ENCODE data around the gene CERS6.
A peak's percentile ranks its signal among the peaks of the same experiment; 100 is the strongest.

Gene CERS6

DNA sequence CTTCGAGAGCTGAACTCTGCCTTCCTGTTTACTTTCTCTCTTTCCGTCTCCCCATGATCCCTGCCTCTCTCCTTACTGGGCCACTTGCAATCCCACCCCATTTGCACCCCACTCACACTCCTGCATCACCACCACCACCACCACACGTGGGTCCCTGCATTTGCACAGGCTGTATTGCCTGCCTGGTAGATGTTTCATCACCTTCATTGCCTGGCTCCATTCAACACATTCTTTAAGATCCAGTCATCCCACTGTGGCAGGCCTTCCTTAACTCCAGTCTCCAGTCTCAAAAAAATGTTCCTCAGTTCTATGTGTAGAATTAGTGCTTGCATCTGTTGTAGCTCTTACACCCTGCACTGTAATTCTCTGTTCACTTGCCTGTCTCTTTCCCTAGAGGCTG is 360.3 kb downstream of the CERS6 start:
- Histone ChIP-seq H4K91ac (ENCODE audit: low read depth, low read length, poor library complexity) (no peak overlapping the region), H4K8ac (ENCODE audit: low read depth, low read length) (no peak overlapping the region), H3K4me1 (ENCODE audit: control insufficient read depth in 2 of 2, insufficient read depth in 1 of 2, low read depth in 1 of 2, low read length in 2 of 2) (peaks cover 2% of the 10 kb centered on the region in 2 donors), H3K9ac (ENCODE audit: low read depth, low read length, poor library complexity) (no peak overlapping the region), H3K27me3 (ENCODE audit: control insufficient read depth in 3 of 3, insufficient read depth in 3 of 3, low read depth in 1 of 3, low read length in 3 of 3) (no peaks in the 10 kb centered on the region), H3K36me3 (replicated peaks in 1 of 2; ENCODE audit: control insufficient read depth in 2 of 2, insufficient read depth in 2 of 2, low read length in 2 of 2) (no peaks in the 10 kb centered on the region), H2BK15ac (ENCODE audit: low read length) (no peak overlapping the region), H2AFZ (ENCODE audit: low read length) (no peak overlapping the region), H3K79me1 (ENCODE audit: low read depth, low read length) (no peaks in the 10 kb centered on the region), H2BK5ac (ENCODE audit: low read length) (no peak overlapping the region), H3K23ac (ENCODE audit: low read depth, low read length, poor library complexity) (no peak overlapping the region), H3K4me3 (ENCODE audit: low read length in 2 of 2) (no peak overlapping the region), H3K27ac (replicated peaks; ENCODE audit: low read length) (no peak overlapping the region), H3K4ac (ENCODE audit: low read length) (no peak overlapping the region), H2AK5ac (ENCODE audit: low read depth, low read length) (no peak overlapping the region), H3K18ac (ENCODE audit: low read length) (no peak overlapping the region), H2BK12ac (ENCODE audit: low read length) (no peak overlapping the region), H3K14ac (ENCODE audit: low read length) (no peak overlapping the region), H3K4me2 (ENCODE audit: insufficient read depth, low read length, poor library complexity, severe bottlenecking) (no peak overlapping the region), H2BK120ac (ENCODE audit: low read depth, low read length) (no peak overlapping the region), H3K9me3 (replicated peaks in 1 of 2; ENCODE audit: control insufficient read depth in 2 of 2, insufficient read depth in 1 of 2, low read depth in 1 of 2, low read length in 2 of 2) (no peaks in the 10 kb centered on the region)
- WGBS, 2 donors (ENCODE audit: extremely low coverage in 2 of 2, insufficient read length in 2 of 2, insufficient replicate concordance in 1 of 2) = no CpG with 5 or more reads among the region's 3 CpGs
- no peak for DNase-seq (ENCODE audit: low spot score)

DNA sequence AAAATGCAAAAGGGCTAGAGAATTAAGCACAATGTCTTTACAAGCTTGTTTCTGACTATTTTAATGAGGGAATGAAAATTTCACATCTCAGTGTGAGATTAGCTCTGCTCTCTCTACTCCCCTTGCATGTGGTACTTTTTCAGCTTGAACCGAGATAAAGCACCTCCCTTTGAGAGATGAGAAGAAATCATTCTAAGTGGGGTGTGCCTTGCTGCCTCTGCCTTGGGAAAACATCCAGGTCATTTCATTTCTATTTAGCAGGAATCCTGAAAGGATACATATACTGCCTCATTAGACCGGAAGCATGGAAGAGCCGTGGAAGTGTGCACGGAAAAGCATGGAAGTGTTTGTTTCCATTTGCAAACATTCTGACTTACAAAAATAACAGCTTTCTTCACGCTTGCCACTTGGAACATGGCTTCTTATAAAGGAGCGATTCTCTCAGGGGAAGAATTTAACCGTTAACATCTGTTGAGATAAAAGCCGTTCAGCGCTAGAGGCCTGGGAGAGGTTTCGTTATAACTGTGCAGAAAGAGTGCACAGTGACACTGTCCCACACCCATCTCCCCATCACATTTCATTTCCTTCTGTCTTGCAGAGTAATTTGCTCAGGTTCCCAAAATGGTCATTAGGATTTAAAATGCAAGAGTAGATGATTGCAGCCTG is 363.1 kb downstream of the CERS6 start:
- Histone ChIP-seq H3K4me3 (ENCODE audit: low read length in 2 of 2) (no peak overlapping the region), H2BK120ac (ENCODE audit: low read depth, low read length) (no peak overlapping the region), H3K4me1 (ENCODE audit: control insufficient read depth in 2 of 2, insufficient read depth in 1 of 2, low read depth in 1 of 2, low read length in 2 of 2) (peaks cover 2% of the 10 kb centered on the region in 2 donors)

DNA sequence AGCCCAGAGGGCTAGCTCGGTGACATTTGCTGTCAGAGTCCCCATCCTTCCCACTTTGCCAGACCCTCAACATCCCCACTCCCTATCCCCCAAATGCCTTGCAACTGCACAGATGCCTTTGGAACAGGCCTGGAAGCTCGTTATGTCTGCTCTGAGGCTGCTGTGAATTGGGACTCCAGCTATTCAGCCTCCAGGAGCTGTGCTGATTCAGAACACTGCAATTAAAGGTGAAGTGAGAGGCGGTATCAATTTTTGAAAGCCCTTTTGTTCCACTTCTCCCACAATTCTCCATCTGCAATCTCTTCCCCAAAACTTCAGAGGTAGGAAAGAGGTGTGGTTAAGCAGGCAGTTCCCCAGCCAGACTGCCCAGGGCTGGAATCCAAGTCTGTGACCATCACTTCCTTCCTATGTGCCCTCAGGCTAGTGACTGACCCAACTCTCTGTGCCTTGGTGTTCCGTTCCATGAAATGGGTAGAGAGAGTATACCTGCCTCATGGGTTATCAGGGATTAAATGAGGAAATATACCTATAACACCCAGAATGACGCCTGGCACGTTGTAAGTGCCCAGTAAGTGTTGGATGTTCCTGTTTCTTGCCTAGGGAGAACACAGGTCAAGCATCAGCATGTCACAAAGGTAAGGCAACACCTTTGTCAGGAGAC is 363.9 kb downstream of the CERS6 start:
- Histone ChIP-seq H4K8ac (ENCODE audit: low read depth, low read length) (no peak overlapping the region), H3K79me1 (ENCODE audit: low read depth, low read length) (no peaks in the 10 kb centered on the region), H2AFZ (ENCODE audit: low read length) (no peak overlapping the region), H3K14ac (ENCODE audit: low read length) (no peak overlapping the region), H3K9me3 (replicated peaks in 1 of 2; ENCODE audit: control insufficient read depth in 2 of 2, insufficient read depth in 1 of 2, low read depth in 1 of 2, low read length in 2 of 2) (no peaks in the 10 kb centered on the region), H3K27ac (replicated peaks; ENCODE audit: low read length) (no peak overlapping the region), H2BK12ac (ENCODE audit: low read length) (no peak overlapping the region), H2BK120ac (ENCODE audit: low read depth, low read length) (no peak overlapping the region), H3K9ac (ENCODE audit: low read depth, low read length, poor library complexity) (no peak overlapping the region), H3K27me3 (ENCODE audit: control insufficient read depth in 3 of 3, insufficient read depth in 3 of 3, low read depth in 1 of 3, low read length in 3 of 3) (no peaks in the 10 kb centered on the region), H4K91ac (ENCODE audit: low read depth, low read length, poor library complexity) (no peak overlapping the region), H2BK15ac (ENCODE audit: low read length) (no peak overlapping the region), H2BK5ac (ENCODE audit: low read length) (no peak overlapping the region), H3K4me3 (ENCODE audit: low read length in 2 of 2) (no peak overlapping the region), H3K4me2 (ENCODE audit: insufficient read depth, low read length, poor library complexity, severe bottlenecking) (no peak overlapping the region), H3K18ac (ENCODE audit: low read length) (no peak overlapping the region), H3K23ac (ENCODE audit: low read depth, low read length, poor library complexity) (no peak overlapping the region), H3K4ac (ENCODE audit: low read length) (no peak overlapping the region), H3K4me1 (ENCODE audit: control insufficient read depth in 2 of 2, insufficient read depth in 1 of 2, low read depth in 1 of 2, low read length in 2 of 2) (peaks cover 1 to 2% of the 10 kb centered on the region in 2 donors), H3K36me3 (replicated peaks in 1 of 2; ENCODE audit: control insufficient read depth in 2 of 2, insufficient read depth in 2 of 2, low read length in 2 of 2) (no peaks in the 10 kb centered on the region), H2AK5ac (ENCODE audit: low read depth, low read length) (no peak overlapping the region)
- no CpG with 5 or more reads among the region's 6 CpGs for WGBS, 2 donors (ENCODE audit: extremely low coverage in 2 of 2, insufficient read length in 2 of 2, insufficient replicate concordance in 1 of 2)
- DNase-seq (ENCODE audit: low spot score) = no peak

More for the DNA sequence above, 363.1 kb downstream of the CERS6 start:
- Histone ChIP-seq H2AK5ac (ENCODE audit: low read depth, low read length) (no peak overlapping the region), H3K4me2 (ENCODE audit: insufficient read depth, low read length, poor library complexity, severe bottlenecking) (no peak overlapping the region), H2BK12ac (ENCODE audit: low read length) (no peak overlapping the region), H3K9me3 (replicated peaks in 1 of 2; ENCODE audit: control insufficient read depth in 2 of 2, insufficient read depth in 1 of 2, low read depth in 1 of 2, low read length in 2 of 2) (no peaks in the 10 kb centered on the region), H3K18ac (ENCODE audit: low read length) (no peak overlapping the region), H4K8ac (ENCODE audit: low read depth, low read length) (no peak overlapping the region), H3K14ac (ENCODE audit: low read length) (no peak overlapping the region), H3K23ac (ENCODE audit: low read depth, low read length, poor library complexity) (no peak overlapping the region), H2AFZ (ENCODE audit: low read length) (peak overlapping the region; percentile 42), H3K4ac (ENCODE audit: low read length) (no peak overlapping the region), H4K91ac (ENCODE audit: low read depth, low read length, poor library complexity) (no peak overlapping the region), H3K27ac (replicated peaks; ENCODE audit: low read length) (no peak overlapping the region), H3K36me3 (replicated peaks in 1 of 2; ENCODE audit: control insufficient read depth in 2 of 2, insufficient read depth in 2 of 2, low read length in 2 of 2) (no peaks in the 10 kb centered on the region), H2BK15ac (ENCODE audit: low read length) (no peak overlapping the region), H3K9ac (ENCODE audit: low read depth, low read length, poor library complexity) (no peak overlapping the region), H3K27me3 (ENCODE audit: control insufficient read depth in 3 of 3, insufficient read depth in 3 of 3, low read depth in 1 of 3, low read length in 3 of 3) (no peaks in the 10 kb centered on the region), H2BK5ac (ENCODE audit: low read length) (no peak overlapping the region), H3K79me1 (ENCODE audit: low read depth, low read length) (no peaks in the 10 kb centered on the region)
- WGBS, 2 donors (ENCODE audit: extremely low coverage in 2 of 2, insufficient read length in 2 of 2, insufficient replicate concordance in 1 of 2) = no CpG with 5 or more reads among the region's 10 CpGs
- no peak for DNase-seq (ENCODE audit: low spot score)

DNA sequence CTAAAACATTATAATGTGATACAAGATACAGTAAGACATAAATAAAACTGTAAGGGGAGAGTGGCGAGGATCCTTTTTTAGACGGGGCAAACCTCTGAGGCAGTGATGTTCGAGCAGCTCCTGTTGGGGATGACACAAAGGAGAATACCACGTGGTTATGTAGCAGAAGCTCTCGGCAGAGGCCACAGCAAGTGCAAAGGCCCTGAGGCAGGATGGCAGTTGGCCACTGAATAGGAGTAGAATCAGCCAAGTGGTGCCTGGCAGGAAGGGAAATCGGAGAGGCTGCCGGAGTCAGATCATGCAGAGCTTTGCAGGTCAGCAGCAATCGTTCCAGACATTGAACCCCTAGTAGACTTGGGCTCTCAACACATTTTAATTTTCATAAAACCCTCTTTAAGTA is 365.5 kb downstream of the CERS6 start:
- Histone ChIP-seq H2BK15ac (ENCODE audit: low read length) (no peak overlapping the region), H4K8ac (ENCODE audit: low read depth, low read length) (no peak overlapping the region), H2AFZ (ENCODE audit: low read length) (no peak overlapping the region), H2BK120ac (ENCODE audit: low read depth, low read length) (no peak overlapping the region), H3K4me3 (ENCODE audit: low read length in 2 of 2) (no peak overlapping the region), H3K9ac (ENCODE audit: low read depth, low read length, poor library complexity) (no peak overlapping the region), H3K4me2 (ENCODE audit: insufficient read depth, low read length, poor library complexity, severe bottlenecking) (no peak overlapping the region), H3K27me3 (ENCODE audit: control insufficient read depth in 3 of 3, insufficient read depth in 3 of 3, low read depth in 1 of 3, low read length in 3 of 3) (no peaks in the 10 kb centered on the region), H3K4me1 (ENCODE audit: control insufficient read depth in 2 of 2, insufficient read depth in 1 of 2, low read depth in 1 of 2, low read length in 2 of 2) (peaks cover 2 to 4% of the 10 kb centered on the region in 2 donors), H3K23ac (ENCODE audit: low read depth, low read length, poor library complexity) (no peak overlapping the region), H2BK12ac (ENCODE audit: low read length) (no peak overlapping the region), H3K79me1 (ENCODE audit: low read depth, low read length) (no peaks in the 10 kb centered on the region), H3K36me3 (replicated peaks in 1 of 2; ENCODE audit: control insufficient read depth in 2 of 2, insufficient read depth in 2 of 2, low read length in 2 of 2) (no peaks in the 10 kb centered on the region), H3K9me3 (replicated peaks in 1 of 2; ENCODE audit: control insufficient read depth in 2 of 2, insufficient read depth in 1 of 2, low read depth in 1 of 2, low read length in 2 of 2) (no peaks in the 10 kb centered on the region), H3K18ac (ENCODE audit: low read length) (no peak overlapping the region), H3K14ac (ENCODE audit: low read length) (no peak overlapping the region), H2AK5ac (ENCODE audit: low read depth, low read length) (no peak overlapping the region), H4K91ac (ENCODE audit: low read depth, low read length, poor library complexity) (no peak overlapping the region), H3K27ac (replicated peaks; ENCODE audit: low read length) (no peak overlapping the region), H3K4ac (ENCODE audit: low read length) (no peak overlapping the region), H2BK5ac (ENCODE audit: low read length) (no peak overlapping the region)
- no CpG with 5 or more reads among the region's 8 CpGs for WGBS, 2 donors (ENCODE audit: extremely low coverage in 2 of 2, insufficient read length in 2 of 2, insufficient replicate concordance in 1 of 2)
- no peak for DNase-seq (ENCODE audit: low spot score)

Data from neuronal stem cell (in vitro differentiated cells).